Measurements from ENCODE around the gene OAS2. TPM values are rescaled to one million over a fixed set of nuclear protein-coding genes. Genes with fewer than 3 reads are reported as not detected.

The OAS2 gene
- total and polyA plus RNA-seq, 12 donors = 3.3 to 24.2 (median 8.4) TPM

DNA sequence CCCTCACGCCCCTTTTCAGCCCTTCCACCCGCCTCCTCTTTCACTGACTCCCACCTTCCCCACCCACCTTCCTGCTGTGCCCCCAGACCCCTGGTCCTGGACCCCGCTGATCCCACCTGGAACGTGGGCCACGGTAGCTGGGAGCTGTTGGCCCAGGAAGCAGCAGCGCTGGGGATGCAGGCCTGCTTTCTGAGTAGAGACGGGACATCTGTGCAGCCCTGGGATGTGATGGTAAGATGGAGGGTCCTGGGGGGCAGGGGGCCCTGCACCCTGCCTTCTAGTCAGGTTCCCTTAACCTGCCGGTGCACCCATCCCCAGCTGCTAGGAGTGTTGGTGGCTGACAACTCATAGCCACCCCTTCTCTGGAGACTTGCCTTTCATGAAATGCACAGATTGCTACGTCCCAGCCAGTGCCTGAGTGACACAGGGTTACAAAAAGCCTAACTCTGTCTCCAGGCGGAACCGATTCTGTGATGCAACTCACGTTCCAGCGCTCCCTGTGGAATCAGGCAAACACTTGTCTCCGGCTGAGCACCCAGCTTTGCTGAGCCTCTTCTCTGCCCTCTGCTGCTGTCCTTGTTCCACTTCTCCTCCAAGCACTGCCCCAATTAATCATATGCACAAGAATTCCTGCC is 15.0 kb upstream of the OAS2 start:
- DNase-seq (no peak), ATAC-seq (no peak)
- Histone ChIP-seq H3K36me3 (peaks cover 0 to 100% (median 52%) of the 10 kb centered on the region in 9 donors), H3K9me3 (peaks cover 0 to 12% (median 0%) of the 10 kb centered on the region in 11 donors), H3K27me3 (peaks cover 0 to 3% (median 0%) of the 10 kb centered on the region in 7 donors), H3K27ac (no peak overlapping the region), H3K4me3 (no peak overlapping the region), H3K4me1 (no peaks in the 10 kb centered on the region)
- WGBS, 2 donors = 87% methylated on average over 14 of the region's 14 CpGs
- intact Hi-C loops (cut with DNase I) = no loop called here
- TF ChIP-seq, protein P1, sequence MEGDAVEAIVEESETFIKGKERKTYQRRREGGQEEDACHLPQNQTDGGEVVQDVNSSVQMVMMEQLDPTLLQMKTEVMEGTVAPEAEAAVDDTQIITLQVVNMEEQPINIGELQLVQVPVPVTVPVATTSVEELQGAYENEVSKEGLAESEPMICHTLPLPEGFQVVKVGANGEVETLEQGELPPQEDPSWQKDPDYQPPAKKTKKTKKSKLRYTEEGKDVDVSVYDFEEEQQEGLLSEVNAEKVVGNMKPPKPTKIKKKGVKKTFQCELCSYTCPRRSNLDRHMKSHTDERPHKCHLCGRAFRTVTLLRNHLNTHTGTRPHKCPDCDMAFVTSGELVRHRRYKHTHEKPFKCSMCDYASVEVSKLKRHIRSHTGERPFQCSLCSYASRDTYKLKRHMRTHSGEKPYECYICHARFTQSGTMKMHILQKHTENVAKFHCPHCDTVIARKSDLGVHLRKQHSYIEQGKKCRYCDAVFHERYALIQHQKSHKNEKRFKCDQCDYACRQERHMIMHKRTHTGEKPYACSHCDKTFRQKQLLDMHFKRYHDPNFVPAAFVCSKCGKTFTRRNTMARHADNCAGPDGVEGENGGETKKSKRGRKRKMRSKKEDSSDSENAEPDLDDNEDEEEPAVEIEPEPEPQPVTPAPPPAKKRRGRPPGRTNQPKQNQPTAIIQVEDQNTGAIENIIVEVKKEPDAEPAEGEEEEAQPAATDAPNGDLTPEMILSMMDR (IDR thresholded peaks at IDR 0.05) = no peak

DNA sequence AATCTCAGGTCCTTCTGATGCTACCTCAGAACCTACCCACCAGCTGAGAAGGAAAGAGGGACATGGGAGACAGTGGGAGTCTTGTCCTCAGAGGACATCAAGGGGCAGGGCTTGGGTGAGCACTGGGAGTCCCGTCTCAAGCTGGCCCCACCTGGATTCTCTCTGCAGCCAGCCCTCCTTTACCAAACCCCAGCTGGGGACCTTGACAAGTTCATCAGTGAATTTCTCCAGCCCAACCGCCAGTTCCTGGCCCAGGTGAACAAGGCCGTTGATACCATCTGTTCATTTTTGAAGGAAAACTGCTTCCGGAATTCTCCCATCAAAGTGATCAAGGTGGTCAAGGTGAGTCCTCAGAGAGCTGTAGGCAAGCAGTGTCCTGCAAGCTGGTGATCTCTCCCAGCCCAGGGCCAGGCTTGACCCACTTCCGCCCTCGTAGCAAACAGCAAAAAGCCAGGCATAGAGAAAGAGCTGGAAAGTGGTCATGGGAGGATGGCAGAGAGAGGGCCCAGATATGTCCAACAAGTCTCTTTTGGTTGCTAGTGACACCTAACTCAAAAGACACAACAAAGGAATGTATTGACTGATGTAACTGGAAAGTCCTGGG is 14.2 kb upstream of the OAS2 start:
- H3K36me3 ChIP-seq = peaks cover 0 to 99% (median 48%) of the 10 kb centered on the region in 9 donors
- 96 to 97% methylated on average over 6 of the region's 6 CpGs for WGBS, 2 donors
- no peak overlapping the region for H3K4me3 ChIP-seq
- ATAC-seq (no peak), DNase-seq (no peak)
- peaks cover 0 to 3% (median 0%) of the 10 kb centered on the region in 7 donors for H3K27me3 ChIP-seq
- no peak overlapping the region for H3K27ac ChIP-seq
- intact Hi-C loops (cut with DNase I) = no loop called here
- TF ChIP-seq, protein P1 (IDR thresholded peaks at IDR 0.05) = no peak
- peaks cover 0 to 5% (median 0%) of the 10 kb centered on the region in 11 donors for H3K9me3 ChIP-seq
- H3K4me1 ChIP-seq = no peaks in the 10 kb centered on the region

DNA sequence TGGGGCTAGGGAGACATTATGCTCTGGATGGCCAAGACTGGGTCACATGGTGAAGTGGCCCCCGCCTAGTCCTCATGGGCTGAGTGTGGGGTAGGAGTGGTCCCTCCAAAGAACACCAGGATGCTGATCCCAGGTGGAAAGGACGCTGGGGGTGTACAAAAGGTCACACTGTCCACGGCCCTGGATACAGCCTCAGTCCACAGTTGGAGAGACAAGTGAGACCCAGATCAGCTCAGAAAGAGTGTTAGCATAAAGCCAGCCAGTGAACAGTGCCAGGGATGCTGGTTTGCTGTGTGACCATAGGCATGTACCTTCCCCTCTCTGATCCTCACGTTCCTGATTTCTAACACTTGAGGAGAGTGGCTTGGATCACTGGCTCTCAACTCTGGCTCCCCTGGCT is 13.4 kb upstream of the OAS2 start:
- no peaks in the 10 kb centered on the region for H3K4me1 ChIP-seq
- peaks cover 0 to 3% (median 0%) of the 10 kb centered on the region in 7 donors for H3K27me3 ChIP-seq
- ATAC-seq = no peak
- H3K36me3 ChIP-seq = peaks cover 0 to 100% (median 41%) of the 10 kb centered on the region in 9 donors
- 87 to 89% methylated on average over 4 of the region's 4 CpGs for WGBS, 2 donors
- intact Hi-C loops (cut with DNase I) = no loop called here
- no peak overlapping the region for H3K4me3 ChIP-seq
- DNase-seq = no peak
- no peak overlapping the region for H3K27ac ChIP-seq
- TF ChIP-seq, protein P1 (IDR thresholded peaks at IDR 0.05) = no peak
- H3K9me3 ChIP-seq = no peaks in the 10 kb centered on the region

DNA sequence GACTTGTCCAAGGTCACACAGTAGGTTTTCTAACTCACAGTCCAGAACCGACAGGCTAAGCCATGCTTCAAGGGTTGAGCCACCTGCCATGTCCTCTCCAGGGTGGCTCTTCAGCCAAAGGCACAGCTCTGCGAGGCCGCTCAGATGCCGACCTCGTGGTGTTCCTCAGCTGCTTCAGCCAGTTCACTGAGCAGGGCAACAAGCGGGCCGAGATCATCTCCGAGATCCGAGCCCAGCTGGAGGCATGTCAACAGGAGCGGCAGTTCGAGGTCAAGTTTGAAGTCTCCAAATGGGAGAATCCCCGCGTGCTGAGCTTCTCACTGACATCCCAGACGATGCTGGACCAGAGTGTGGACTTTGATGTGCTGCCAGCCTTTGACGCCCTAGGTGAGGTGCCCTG is 12.7 kb upstream of the OAS2 start:
- H3K4me1 ChIP-seq = peaks cover 0 to 2% (median 0%) of the 10 kb centered on the region in 9 donors
- H3K36me3 ChIP-seq = peaks cover 0 to 100% (median 44%) of the 10 kb centered on the region in 9 donors
- 93% methylated on average over 15 of the region's 15 CpGs for WGBS, 2 donors
- H3K27ac ChIP-seq = no peak overlapping the region
- intact Hi-C loops (cut with DNase I) = no loop called here
- TF ChIP-seq, protein P1 (IDR thresholded peaks at IDR 0.05) = no peak
- peaks cover 0 to 3% (median 0%) of the 10 kb centered on the region in 7 donors for H3K27me3 ChIP-seq
- ATAC-seq (no peak), DNase-seq (no peak)
- no peaks in the 10 kb centered on the region for H3K9me3 ChIP-seq
- no peak overlapping the region for H3K4me3 ChIP-seq
